Inflammatory macrophage treated with lipopolysaccharide for 1 hour (primary cell): Measurements from ENCODE around the gene DIPK1A.
"Not testable (repeated sequence)": the region's sequence is repeated elsewhere in the genome, so short reads cannot be mapped to it uniquely, and the experiment has no call there.

ENCODE experiments used
- DNase-seq, 2 donors: peaks; one replicate each; pipeline ENCODE4 v3.0.0-alpha.2; 2020 to 2022

Gene DIPK1A

GRCh38 chr1:92975551-92976232 is 14.4 kb upstream of the DIPK1A start:
- no peak for DNase-seq

- DNase-seq = not testable (repeated sequence)
These were observed 12.8 kb upstream of the DIPK1A start for GRCh38 chr1:92974112-92974511.

GRCh38 chr1:92973203-92973897 is 12.1 kb upstream of the DIPK1A start:
- peak in 1 of 2 donors; percentile 31 for DNase-seq

GRCh38 chr1:92972409-92973129 is 11.3 kb upstream of the DIPK1A start:
- peak in 1 of 2 donors; percentile 51 for DNase-seq

GRCh38 chr1:92971932-92972331 is 10.7 kb upstream of the DIPK1A start:
- peak in 1 of 2 donors; percentile 19 for DNase-seq

- no peak for DNase-seq
These were observed 9.9 kb upstream of the DIPK1A start for GRCh38 chr1:92970990-92971689.

GRCh38 chr1:92969517-92969916 is 8.3 kb upstream of the DIPK1A start:
- peak in 1 of 2 donors; percentile 29 for DNase-seq

- DNase-seq = peak; percentile 21 to 25
These were observed 7.1 kb upstream of the DIPK1A start for GRCh38 chr1:92968138-92969032.

GRCh38 chr1:92964998-92965397 is 3.7 kb upstream of the DIPK1A start:
- no peak for DNase-seq

GRCh38 chr1:92964316-92964715 is 3.1 kb upstream of the DIPK1A start:
- peak in 1 of 2 donors; percentile 15 for DNase-seq

- peak; percentile 31 to 32 for DNase-seq
These were observed 862 bp upstream of the DIPK1A start for GRCh38 chr1:92961896-92962752.

GRCh38 chr1:92960395-92961130 is 699 bp downstream of the DIPK1A start:
- DNase-seq = peak; percentile 71 to 74

GRCh38 chr1:92958203-92958970 is 2.9 kb downstream of the DIPK1A start:
- DNase-seq = no peak

GRCh38 chr1:92957030-92957734 is 4.1 kb downstream of the DIPK1A start:
- no peak for DNase-seq

GRCh38 chr1:92956254-92957029 is 4.8 kb downstream of the DIPK1A start:
- DNase-seq = no peak

GRCh38 chr1:92953491-92953890 is 7.8 kb downstream of the DIPK1A start:
- peak; percentile 30 to 68 for DNase-seq

- DNase-seq = no peak
These were observed 8.5 kb downstream of the DIPK1A start for GRCh38 chr1:92952714-92953113.

- peak; percentile 63 to 73 for DNase-seq
These were observed 10.1 kb downstream of the DIPK1A start for GRCh38 chr1:92951141-92951582.
